Erythroblast (primary cell): ENCODE results near the gene CA6.

Experiments used
- GATA1 ChIP-seq: IDR thresholded peaks from 2 replicates; pipeline ENCODE4 v1.6.1; 2011; ENCODE audit warnings: low read depth, mild to moderate bottlenecking, control low read depth, low read length, moderate library complexity
- POLR2A ChIP-seq: IDR thresholded peaks from 2 replicates; pipeline ENCODE4 v1.6.1; 2011; ENCODE audit warnings: mild to moderate bottlenecking, low read length

DNA sequence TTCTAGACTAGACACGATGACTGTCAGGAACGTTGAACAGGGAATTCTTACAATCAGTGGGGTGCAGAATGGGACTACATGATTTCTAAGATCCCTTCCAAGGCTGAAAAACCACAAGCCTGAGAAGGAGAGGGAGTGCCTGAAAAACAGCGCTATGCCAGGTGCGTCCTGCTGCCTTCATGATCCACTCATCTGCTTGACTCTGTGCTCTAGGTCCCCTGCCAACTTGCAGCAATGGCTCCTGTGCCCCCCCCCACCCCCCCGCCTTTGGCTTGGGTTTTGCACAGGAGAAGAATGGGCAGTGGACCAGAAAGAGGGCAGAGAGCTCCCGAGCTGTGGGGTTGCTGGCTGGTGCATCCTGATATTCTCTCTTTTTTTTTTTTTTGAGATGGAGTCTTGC lies 74.6 kb downstream of the CA6 start:
- no peak for TF ChIP-seq POLR2A
- no peak for TF ChIP-seq GATA1
